NK-92 treated with Interleukin-12 subunit alpha and Interleukin-12 subunit beta, amount 100 ng/mL, for 24 hours (cell line): ENCODE data around the gene ANKRD11.

ENCODE experiments used
- DNase-seq: peaks from one replicate; lab custom pipeline; 2025; lab: John Stamatoyannopoulos, UW

Gene ANKRD11

GRCh38 chr16:89380681-89381080 is 109.7 kb downstream of the ANKRD11 start:
- DNase-seq: no peak

- no peak for DNase-seq
Observed at GRCh38 chr16:89378947-89379771, 111.2 kb downstream of the ANKRD11 start.

GRCh38 chr16:89377453-89377848 is 112.9 kb downstream of the ANKRD11 start:
- DNase-seq: no peak

GRCh38 chr16:89376812-89377452 is 113.4 kb downstream of the ANKRD11 start:
- DNase-seq: no peak

GRCh38 chr16:89375686-89376085 is 114.7 kb downstream of the ANKRD11 start:
- DNase-seq: no peak

- no peak for DNase-seq
Observed at GRCh38 chr16:89375021-89375420, 115.3 kb downstream of the ANKRD11 start.

GRCh38 chr16:89374393-89374960 is 115.9 kb downstream of the ANKRD11 start:
- no peak for DNase-seq

- no peak for DNase-seq
Observed at GRCh38 chr16:89373355-89374110, 116.8 kb downstream of the ANKRD11 start.

GRCh38 chr16:89371968-89372634 is 118.3 kb downstream of the ANKRD11 start:
- DNase-seq: no peak

- no peak for DNase-seq
Observed at GRCh38 chr16:89371386-89371785, 119.0 kb downstream of the ANKRD11 start.

GRCh38 chr16:89370601-89371000 is 119.8 kb downstream of the ANKRD11 start:
- DNase-seq: no peak

- DNase-seq: no peak
Observed at GRCh38 chr16:89370081-89370511, 120.3 kb downstream of the ANKRD11 start.

- no peak for DNase-seq
Observed at GRCh38 chr16:89369266-89369895, 121.0 kb downstream of the ANKRD11 start.

GRCh38 chr16:89368604-89369249 is 121.6 kb downstream of the ANKRD11 start:
- DNase-seq: no peak

GRCh38 chr16:89367538-89367915 is 122.8 kb downstream of the ANKRD11 start:
- DNase-seq: no peak

GRCh38 chr16:89366561-89367537 is 123.5 kb downstream of the ANKRD11 start:
- no peak for DNase-seq

- DNase-seq: no peak
Observed at GRCh38 chr16:89365996-89366395, 124.4 kb downstream of the ANKRD11 start.

GRCh38 chr16:89365044-89365467 is 125.3 kb downstream of the ANKRD11 start:
- no peak for DNase-seq

GRCh38 chr16:89364606-89365005 is 125.8 kb downstream of the ANKRD11 start:
- no peak for DNase-seq
